IMR-90 (cell line): Measurements from ENCODE around the gene ZNF774. TPM values are rescaled to one million over a fixed set of nuclear protein-coding genes. Genes with fewer than 3 reads are reported as not detected.

Experiments
- ATAC-seq: fragments of 200-7000 bp; cut with Tn5 transposase; 2 replicates; pipeline ENCODE4 v1.9.1; 2020; ENCODE audit warnings: low read depth, mild to moderate bottlenecking, moderate library complexity
- BruUV-seq: library from RNA; stranded (reverse); fragments of 400-500 nt; replicated peaks from 2 replicates; lab custom pipeline; 2021; lab: Mats Ljungman, UMichigan
- CTCF ChIA-PET: fragments of 300-600 bp; formaldehyde crosslinking; extraction: SDS; loops from one replicate; lab custom pipeline; 2021; ENCODE audit warnings: antibody characterized with exemption; lab: Yijun Ruan, JAX
- POLR2A ChIA-PET: fragments of 300-600 bp; sonication (Branson Sonifier 250); formaldehyde crosslinking; loops from one replicate; lab custom pipeline; 2022; ENCODE audit warnings: antibody characterized with exemption; ENCODE audit not compliant: unreplicated experiment; lab: Charles Lee
- DNase-seq: peaks from one replicate; pipeline ENCODE4 v3.0.0; 2013
- H2AFZ ChIP-seq: replicated peaks from 2 replicates; pipeline ENCODE3; 2013; ENCODE audit warnings: low read length, mild to moderate bottlenecking; ENCODE audit not compliant: poor library complexity
- H2AK5ac ChIP-seq: 2 replicates; pipeline ENCODE4 v1.6.1; 2013; ENCODE audit warnings: low read depth, low read length, inconsistent platforms
- H2AK9ac ChIP-seq: replicated peaks from 2 replicates; pipeline ENCODE3; 2013; ENCODE audit warnings: mild to moderate bottlenecking, low read depth, low read length, moderate library complexity; ENCODE audit not compliant: poor library complexity
- H2BK120ac ChIP-seq: 2 replicates; pipeline ENCODE4 v1.6.1; 2013; ENCODE audit warnings: low read depth, low read length, inconsistent platforms
- H2BK15ac ChIP-seq: 3 replicates; pipeline ENCODE4 v1.6.1; 2013; ENCODE audit warnings: low read depth, low read length, inconsistent platforms
- H2BK20ac ChIP-seq: 2 replicates; pipeline ENCODE4 v1.6.1; 2013; ENCODE audit warnings: low read depth, mild to moderate bottlenecking, inconsistent platforms, low read length, moderate library complexity
- H2BK5ac ChIP-seq: 2 replicates; pipeline ENCODE4 v1.6.1; 2013; ENCODE audit warnings: mild to moderate bottlenecking, low read depth, low read length, inconsistent platforms; ENCODE audit not compliant: poor library complexity, severe bottlenecking
- H3K14ac ChIP-seq: replicated peaks from 2 replicates; pipeline ENCODE4 v1.6.1; 2013; ENCODE audit warnings: low read depth, low read length, inconsistent platforms
- H3K18ac ChIP-seq: 2 replicates; pipeline ENCODE4 v1.6.1; 2013; ENCODE audit warnings: low read depth, low read length, control low read depth
- H3K23ac ChIP-seq: 2 replicates; pipeline ENCODE4 v1.6.1; 2013; ENCODE audit warnings: low read depth, low read length, inconsistent platforms
- H3K27ac ChIP-seq: 2 replicates; pipeline ENCODE4 v1.5.1; 2013; ENCODE audit warnings: mild to moderate bottlenecking, control low read depth, low read length; ENCODE audit not compliant: insufficient read depth
- H3K27me3 ChIP-seq: 2 replicates; pipeline ENCODE4 v1.6.1; 2013; ENCODE audit warnings: low read length; ENCODE audit not compliant: control insufficient read depth, insufficient read depth
- H3K36me3 ChIP-seq: 2 replicates; pipeline ENCODE4 v1.6.1; 2013; ENCODE audit warnings: low read length, mixed read lengths; ENCODE audit not compliant: control insufficient read depth, insufficient read depth
- H3K4ac ChIP-seq: 2 replicates; pipeline ENCODE4 v1.6.1; 2013; ENCODE audit warnings: low read depth, low read length, inconsistent platforms
- H3K4me1 ChIP-seq: 2 replicates; pipeline ENCODE4 v1.6.1; 2013; ENCODE audit warnings: low read length, mixed read lengths; ENCODE audit not compliant: control insufficient read depth, insufficient read depth
- H3K4me2 ChIP-seq: 2 replicates; pipeline ENCODE4 v1.6.1; 2013; ENCODE audit warnings: low read depth, mild to moderate bottlenecking, control low read depth, low read length, moderate library complexity
- H3K4me3 ChIP-seq: 2 replicates; pipeline ENCODE4 v1.5.1; 2013; ENCODE audit warnings: low read depth, mild to moderate bottlenecking, control low read depth, low read length, moderate library complexity; ENCODE audit not compliant: insufficient read depth
- H3K56ac ChIP-seq: 2 replicates; pipeline ENCODE4 v1.6.1; 2013; ENCODE audit warnings: low read length, inconsistent platforms; ENCODE audit not compliant: insufficient read depth; ENCODE audit errors: extremely low read depth
- H3K79me1 ChIP-seq, 2 experiments: 2 replicates each; pipeline ENCODE4 v1.6.1; 2013; ENCODE audit warnings: low read length in 2 of 2, inconsistent platforms in 1 of 2, low read depth in 1 of 2
- H3K9ac ChIP-seq: 2 replicates; pipeline ENCODE4 v1.6.1; 2013; ENCODE audit warnings: low read depth, low read length, control low read depth
- H3K9me1 ChIP-seq: 2 replicates; pipeline ENCODE4 v1.6.1; 2013; ENCODE audit warnings: low read length, inconsistent platforms; ENCODE audit not compliant: insufficient read depth
- H3K9me3 ChIP-seq: 2 replicates; pipeline ENCODE4 v1.6.1; 2013; ENCODE audit warnings: low read length; ENCODE audit not compliant: control insufficient read depth, insufficient read depth
- H4K20me1 ChIP-seq: 2 replicates; pipeline ENCODE4 v1.6.1; 2013; ENCODE audit warnings: low read length, inconsistent platforms; ENCODE audit not compliant: insufficient read depth
- H4K5ac ChIP-seq: 2 replicates; pipeline ENCODE4 v1.6.1; 2013; ENCODE audit warnings: mild to moderate bottlenecking, low read depth, low read length, control low read depth
- H4K8ac ChIP-seq, 2 experiments: 2 replicates each; pipeline ENCODE4 v1.6.1; 2013; ENCODE audit warnings: low read depth in 2 of 2, low read length in 2 of 2, control low read depth in 1 of 2, inconsistent platforms in 1 of 2
- H4K91ac ChIP-seq: 2 replicates; pipeline ENCODE4 v1.6.1; 2013; ENCODE audit warnings: low read depth, low read length, inconsistent platforms; ENCODE audit not compliant: insufficient read depth
- BHLHE40 ChIP-seq: fragments of 150-350 bp; IDR thresholded peaks from 2 replicates; pipeline ENCODE4 v1.6.1; 2016; ENCODE audit warnings: mild to moderate bottlenecking, low read depth, low read length
- MAFK ChIP-seq: IDR thresholded peaks from 2 replicates; pipeline ENCODE4 v1.6.1; 2012; ENCODE audit warnings: low read depth, low read length, improper control_type of control experiment
- MAZ ChIP-seq: IDR thresholded peaks from 2 replicates; pipeline ENCODE4 v1.6.1; 2012; ENCODE audit warnings: low read depth, mild to moderate bottlenecking, low read length, improper control_type of control experiment, moderate library complexity, borderline replicate concordance
- MXI1 ChIP-seq: IDR thresholded peaks from 2 replicates; pipeline ENCODE4 v1.6.1; 2012; ENCODE audit warnings: low read depth, mild to moderate bottlenecking, low read length, moderate library complexity, borderline replicate concordance
- NFE2L2 ChIP-seq: fragments of 150-350 bp; IDR thresholded peaks from 2 replicates; pipeline ENCODE4 v1.6.1; 2016; ENCODE audit warnings: low read depth, mild to moderate bottlenecking, low read length
- POLR2A ChIP-seq: IDR thresholded peaks from 2 replicates; pipeline ENCODE4 v1.6.1; 2012; ENCODE audit warnings: mild to moderate bottlenecking, low read depth, low read length
- RCOR1 ChIP-seq: IDR thresholded peaks from 2 replicates; pipeline ENCODE4 v1.6.1; 2012; ENCODE audit warnings: mild to moderate bottlenecking, low read length, improper control_type of control experiment; ENCODE audit not compliant: insufficient replicate concordance
- SMC3 ChIP-seq: fragments of 150-350 bp; IDR thresholded peaks from 2 replicates; pipeline ENCODE4 v1.6.1; 2016; ENCODE audit warnings: low read depth, mild to moderate bottlenecking, antibody characterized with exemption, low read length, moderate library complexity
- WGBS, 2 experiments: methylation state at CpG; one replicate each; pipeline versions ENCODE4 v1.1.5 to v1.1.7; 2013; ENCODE audit warnings: missing lambda C conversion rate in 2 of 2; ENCODE audit not compliant: insufficient read length in 1 of 2; ENCODE audit errors: extremely low coverage in 2 of 2; 5-methylcytosine and 5-hydroxymethylcytosine counted together
- dilution Hi-C: fragments of 300-500 bp; cut with HindIII; formaldehyde crosslinking; loops from one replicate; pipeline ENCODE4 v1.14.3; 2018; ENCODE audit warnings: low sequenced_read_pairs; ENCODE audit not compliant: unreplicated experiment
- in situ Hi-C: fragments of 300-500 bp; cut with MboI; formaldehyde crosslinking; loops from 3 replicates; pipeline ENCODE4 v1.14.3; 2019; ENCODE audit warnings: low sequenced_read_pairs, inconsistent platforms, mixed read lengths
- intact Hi-C: fragments of 100-400 bp; cut with micrococcal nuclease; formaldehyde crosslinking; loops from 2 replicates; pipeline ENCODE4 v1.10.0; 2022
- polyA plus RNA-seq, 3 experiments: library from polyadenylated mRNA; depleted of rRNA; stranded (reverse); fragments of >200 nt; gene quantifications; 2 replicates each; pipeline ENCODE4 v1.2.3, GENCODE V29; 2012; ENCODE audit warnings: low replicate concordance in 1 of 3
- total RNA-seq: library from RNA; depleted of rRNA; stranded (reverse); fragments of >200 nt; gene quantifications from 2 replicates; pipeline ENCODE4 v1.2.3, GENCODE V29; 2012
- TF ChIP-seq, protein P1 (sequence below): fragments of 150-350 bp; IDR thresholded peaks from 2 replicates; pipeline ENCODE4 v1.6.1; 2016; ENCODE audit warnings: low read depth, mild to moderate bottlenecking, low read length, moderate library complexity, borderline replicate concordance

Gene ZNF774
- total and polyA plus RNA-seq, 2 of the 4 experiments (the other 2 are of a cell fraction): 0.91 to 1.1 TPM

DNA sequence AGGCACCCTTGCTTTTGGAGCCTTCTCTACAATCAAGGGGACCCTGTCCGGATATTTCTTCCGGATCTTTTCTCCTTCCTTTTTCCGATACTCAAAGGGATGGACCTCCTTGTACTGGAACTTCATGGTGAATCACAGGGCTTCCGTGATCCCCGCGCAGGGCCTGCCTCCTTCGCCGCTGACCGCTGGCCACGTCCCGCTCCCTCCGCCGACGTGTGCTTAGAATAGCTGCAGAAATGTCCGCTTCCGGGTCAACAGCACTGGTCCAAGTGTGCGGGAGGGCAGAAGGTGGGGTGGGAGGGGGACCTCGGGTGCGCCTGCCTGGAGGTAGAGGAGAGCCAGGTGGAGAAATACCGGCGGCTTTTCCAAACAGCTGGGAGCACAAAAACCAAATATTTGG, 3.0 kb upstream of the ZNF774 start:
- no peak overlapping the region for H3K14ac ChIP-seq
- H3K23ac ChIP-seq: no peak overlapping the region
- H3K27me3 ChIP-seq: no peaks in the 10 kb centered on the region
- no peak overlapping the region for H3K18ac ChIP-seq
- no peak overlapping the region for H3K4me2 ChIP-seq
- in situ Hi-C loops: no loop called here
- no peaks in the 10 kb centered on the region for H3K36me3 ChIP-seq
- no peak overlapping the region for H3K4ac ChIP-seq
- no peak overlapping the region for H2BK20ac ChIP-seq
- no peaks in the 10 kb centered on the region for H3K79me1 ChIP-seq
- H4K8ac ChIP-seq: no peak overlapping the region
- H2AK5ac ChIP-seq: no peak overlapping the region
- no peak overlapping the region for H3K4me3 ChIP-seq
- no peaks in the 10 kb centered on the region for H4K20me1 ChIP-seq
- intact Hi-C loops: no loop called here
- no peak overlapping the region for H3K27ac ChIP-seq
- ATAC-seq (no peak), DNase-seq (no peak)
- ChIA-PET CTCF (no interaction called here), POLR2A (no interaction called here)
- H2BK120ac ChIP-seq: no peak overlapping the region
- no peak overlapping the region for H3K56ac ChIP-seq
- H3K9me3 ChIP-seq: no peaks in the 10 kb centered on the region
- no peak overlapping the region for H2AK9ac ChIP-seq
- no TSS peak for BruUV-seq
- no peaks in the 10 kb centered on the region for H3K9me1 ChIP-seq
- dilution Hi-C loops: no loop called here
- WGBS, 2 experiments: 96% methylated on average over 14 of the region's 21 CpGs; no CpG with 5 or more reads in 1 of the 2 experiments
- H4K91ac ChIP-seq: no peak overlapping the region
- no peak for TF ChIP-seq POLR2A
- TF ChIP-seq SMC3: no peak
- no peak for TF ChIP-seq NFE2L2
- TF ChIP-seq MAFK: no peak
- TF ChIP-seq, protein P1, sequence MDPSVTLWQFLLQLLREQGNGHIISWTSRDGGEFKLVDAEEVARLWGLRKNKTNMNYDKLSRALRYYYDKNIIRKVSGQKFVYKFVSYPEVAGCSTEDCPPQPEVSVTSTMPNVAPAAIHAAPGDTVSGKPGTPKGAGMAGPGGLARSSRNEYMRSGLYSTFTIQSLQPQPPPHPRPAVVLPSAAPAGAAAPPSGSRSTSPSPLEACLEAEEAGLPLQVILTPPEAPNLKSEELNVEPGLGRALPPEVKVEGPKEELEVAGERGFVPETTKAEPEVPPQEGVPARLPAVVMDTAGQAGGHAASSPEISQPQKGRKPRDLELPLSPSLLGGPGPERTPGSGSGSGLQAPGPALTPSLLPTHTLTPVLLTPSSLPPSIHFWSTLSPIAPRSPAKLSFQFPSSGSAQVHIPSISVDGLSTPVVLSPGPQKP: no peak
- no peak for TF ChIP-seq MAZ
- TF ChIP-seq RCOR1: no peak
- no peak for TF ChIP-seq BHLHE40
- TF ChIP-seq MXI1: no peak
- H3K9ac ChIP-seq: no peak overlapping the region
- no peak overlapping the region for H2BK5ac ChIP-seq
- H2AFZ ChIP-seq: no peak overlapping the region
- H3K4me1 ChIP-seq: no peaks in the 10 kb centered on the region
- H2BK15ac ChIP-seq: no peak overlapping the region
- no peak overlapping the region for H4K5ac ChIP-seq
